ENCODE results near the gene GNG12.

- TF ChIP-seq CTCF (conservative IDR thresholded peaks at IDR 0.05) (no peak), ZFX (IDR thresholded peaks at IDR 0.05) (no peak)
Observed at GRCh38 chr1:67856921-67857320, 23.7 kb upstream of the GNG12 start.

Data from C4-2B (cell line).